Measurements from ENCODE around the gene IRGC.
A peak's percentile ranks its signal among the peaks of the same experiment; 100 is the strongest.

IRGC gene

DNA sequence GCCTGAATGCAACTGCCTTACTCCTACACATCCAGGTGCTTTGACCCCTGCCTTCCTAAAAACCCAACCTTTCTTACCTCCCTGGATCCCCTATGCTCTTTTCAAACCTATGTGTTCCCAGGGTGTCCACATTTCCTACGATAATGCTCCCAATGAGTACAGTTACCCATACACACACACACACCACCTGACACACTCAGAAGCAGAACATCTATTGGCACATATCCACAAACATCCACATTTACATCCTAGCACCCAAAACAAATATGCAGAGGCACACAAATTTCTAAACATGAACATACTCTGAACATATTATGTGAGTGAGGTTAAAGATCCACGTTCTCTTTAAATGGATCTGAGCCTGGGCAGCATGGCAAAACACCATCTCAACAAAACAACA, 23.5 kb upstream of the IRGC start:
- Histone ChIP-seq H3K4me1 (ENCODE audit: insufficient read depth, low read length) (no peaks in the 10 kb centered on the region), H3K27me3 (ENCODE audit: insufficient read depth, low read length) (peaks cover 10% of the 10 kb centered on the region; the same call in 1 of the 2 replicates), H3K36me3 (ENCODE audit: insufficient read depth, low read depth, low read length) (no peaks in the 10 kb centered on the region), H3K9me3 (ENCODE audit: insufficient read depth, low read depth, low read length) (no peaks in the 10 kb centered on the region), H3K27ac (ENCODE audit: low read length) (no peak overlapping the region), H3K4me3 (ENCODE audit: low read length) (no peak overlapping the region), H3K9ac (ENCODE audit: low read depth, low read length) (no peak overlapping the region)

DNA sequence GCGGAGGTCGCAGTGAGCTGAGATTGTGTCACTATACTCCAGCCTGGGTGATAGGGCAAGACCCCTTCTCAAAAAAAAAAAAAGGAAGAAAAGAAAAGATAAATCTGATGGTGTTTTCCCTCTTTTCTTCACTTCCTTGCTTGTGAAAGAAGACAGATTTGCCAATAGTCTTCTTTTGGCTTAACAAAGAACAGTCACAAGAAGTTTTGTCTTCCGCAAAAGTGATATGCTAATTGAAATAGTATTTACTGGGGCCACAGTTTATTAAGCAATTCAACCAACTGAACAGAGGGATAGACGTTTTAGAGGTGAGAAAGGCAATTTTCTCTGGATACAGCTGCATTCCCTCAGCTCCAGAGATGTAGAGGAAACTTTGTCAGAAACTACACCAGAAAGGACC, 23.0 kb upstream of the IRGC start:
- Histone ChIP-seq H3K9me3 (ENCODE audit: insufficient read depth, low read depth, low read length) (no peaks in the 10 kb centered on the region), H3K27ac (ENCODE audit: low read length) (no peak overlapping the region), H3K4me1 (ENCODE audit: insufficient read depth, low read length) (no peaks in the 10 kb centered on the region), H3K36me3 (ENCODE audit: insufficient read depth, low read depth, low read length) (no peaks in the 10 kb centered on the region), H3K4me3 (ENCODE audit: low read length) (no peak overlapping the region), H3K27me3 (ENCODE audit: insufficient read depth, low read length) (peaks cover 15% of the 10 kb centered on the region), H3K9ac (ENCODE audit: low read depth, low read length) (no peak overlapping the region)

DNA sequence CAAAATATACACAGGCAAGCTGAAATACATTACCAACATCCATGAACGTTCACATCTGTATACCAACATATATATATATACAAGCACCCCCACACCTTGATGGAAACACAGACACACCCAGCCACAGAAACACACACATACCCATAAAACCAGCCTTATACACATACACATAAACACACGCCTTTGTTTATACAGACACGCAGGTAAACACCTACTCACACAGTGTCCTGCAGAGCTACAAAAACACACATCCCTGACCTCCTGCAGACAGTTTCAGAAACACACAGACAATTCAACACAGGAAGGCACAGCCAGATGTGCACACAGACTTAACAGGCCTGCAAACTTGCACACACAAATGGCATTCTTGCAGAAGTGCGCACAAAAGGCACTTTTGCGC, 21.3 kb upstream of the IRGC start:
- Histone ChIP-seq H3K27ac (ENCODE audit: low read length) (no peak overlapping the region), H3K4me1 (ENCODE audit: insufficient read depth, low read length) (no peaks in the 10 kb centered on the region), H3K27me3 (ENCODE audit: insufficient read depth, low read length) (peaks cover 29% of the 10 kb centered on the region), H3K4me3 (ENCODE audit: low read length) (no peak overlapping the region), H3K36me3 (ENCODE audit: insufficient read depth, low read depth, low read length) (no peaks in the 10 kb centered on the region), H3K9ac (ENCODE audit: low read depth, low read length) (no peak overlapping the region), H3K9me3 (ENCODE audit: insufficient read depth, low read depth, low read length) (no peaks in the 10 kb centered on the region)

DNA sequence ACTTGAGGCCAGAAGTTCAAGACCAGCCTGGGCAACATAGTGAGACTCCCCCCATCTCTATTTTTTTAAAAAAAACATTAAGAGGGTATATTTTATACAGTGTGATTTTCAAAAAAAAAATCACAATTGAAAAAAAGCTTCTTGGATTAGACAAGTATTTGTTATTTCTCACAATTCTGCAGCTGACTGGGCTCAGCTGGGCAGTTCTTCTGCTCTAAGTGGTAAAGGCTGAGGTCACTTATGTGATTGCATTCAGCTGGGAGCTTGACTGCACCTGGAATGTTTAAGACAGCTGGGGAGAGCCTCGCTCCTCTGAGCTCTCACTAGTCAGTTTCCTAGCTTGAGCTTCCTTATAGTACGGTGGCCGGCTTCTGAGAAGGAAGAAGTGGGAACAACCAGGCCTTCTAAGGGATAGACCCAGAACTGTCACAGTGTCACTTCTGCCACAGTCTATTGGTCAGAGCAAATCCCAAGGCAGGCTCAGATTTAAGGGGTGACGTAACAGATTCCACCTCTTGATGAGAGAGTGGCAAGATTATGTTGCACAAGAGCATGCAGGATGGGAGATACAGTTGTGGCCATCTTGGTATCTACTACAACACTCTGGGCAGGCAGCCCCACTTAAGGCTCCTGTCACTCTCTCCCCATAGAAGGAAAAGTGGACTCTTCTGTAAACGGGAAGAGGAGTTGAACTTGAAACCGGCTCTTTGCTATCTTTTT, 19.7 kb upstream of the IRGC start:
- H3K9me3 ChIP-seq (ENCODE audit: insufficient read depth, low read depth, low read length) = no peaks in the 10 kb centered on the region
- H3K9ac ChIP-seq (ENCODE audit: low read depth, low read length) = no peak overlapping the region
- H3K27ac ChIP-seq (ENCODE audit: low read length) = no peak overlapping the region
- H3K36me3 ChIP-seq (ENCODE audit: insufficient read depth, low read depth, low read length) = no peaks in the 10 kb centered on the region
- no peaks in the 10 kb centered on the region for H3K4me1 ChIP-seq (ENCODE audit: insufficient read depth, low read length)
- H3K27me3 ChIP-seq (ENCODE audit: insufficient read depth, low read length) = peaks cover 39% of the 10 kb centered on the region
- no peak overlapping the region for H3K4me3 ChIP-seq (ENCODE audit: low read length)

GRCh38 chr19:43697295-43697694, 18.6 kb upstream of the IRGC start:
- peaks cover 39% of the 10 kb centered on the region for H3K27me3 ChIP-seq (ENCODE audit: insufficient read depth, low read length)
- no peaks in the 10 kb centered on the region for H3K36me3 ChIP-seq (ENCODE audit: insufficient read depth, low read depth, low read length)
- H3K27ac ChIP-seq (ENCODE audit: low read length) = no peak overlapping the region
- H3K4me3 ChIP-seq (ENCODE audit: low read length) = no peak overlapping the region
- H3K9me3 ChIP-seq (ENCODE audit: insufficient read depth, low read depth, low read length) = no peaks in the 10 kb centered on the region
- no peaks in the 10 kb centered on the region for H3K4me1 ChIP-seq (ENCODE audit: insufficient read depth, low read length)
- no peak overlapping the region for H3K9ac ChIP-seq (ENCODE audit: low read depth, low read length)

DNA sequence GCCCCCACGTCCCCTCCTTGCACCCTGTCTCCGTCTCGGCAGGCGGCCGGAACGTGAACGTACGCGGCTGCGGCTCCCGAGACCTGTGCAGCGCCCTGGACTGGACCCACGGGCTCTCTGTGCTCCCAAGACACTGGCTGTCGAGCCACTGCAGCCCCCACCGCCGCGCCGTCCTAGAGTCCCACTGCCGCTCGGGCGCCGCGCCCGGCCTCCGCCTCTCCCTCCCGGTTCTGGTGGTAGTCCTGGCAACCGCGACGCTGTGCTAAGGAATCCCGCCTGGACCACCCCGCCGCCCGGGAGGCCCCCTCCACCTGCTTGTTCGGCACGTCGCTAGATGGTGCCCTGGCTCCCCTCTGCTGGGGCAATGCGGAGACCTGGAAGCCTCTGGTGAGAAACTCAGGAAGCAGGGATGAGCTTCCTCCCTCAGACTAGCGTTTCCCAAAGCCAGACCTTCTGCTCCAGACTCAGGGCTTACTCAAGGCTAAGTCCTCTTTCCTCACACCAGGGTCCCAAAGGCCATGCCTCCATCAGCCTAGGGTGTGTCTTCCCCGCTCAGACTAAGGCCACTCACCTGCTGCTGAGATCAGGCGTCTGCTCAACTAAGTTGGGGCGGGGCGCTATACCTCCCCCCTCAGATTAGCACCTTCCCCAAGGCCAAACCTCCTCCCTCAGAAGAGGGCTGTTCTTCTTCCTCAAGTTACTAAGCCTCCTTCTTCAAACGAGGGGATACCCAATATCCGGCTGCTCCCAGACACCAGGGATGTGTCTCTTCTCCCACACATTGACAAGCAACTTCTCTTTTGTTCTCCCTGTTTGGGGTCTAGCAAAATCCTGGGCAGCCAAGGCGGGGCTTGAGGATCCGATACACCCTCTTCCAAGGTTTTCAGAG, 16.1 kb upstream of the IRGC start:
- Histone ChIP-seq H3K27me3 (ENCODE audit: insufficient read depth, low read length) (peaks cover 37% of the 10 kb centered on the region), H3K4me3 (ENCODE audit: low read length) (peak overlapping the region; percentile 47; the same call in 1 of the 2 replicates), H3K36me3 (ENCODE audit: insufficient read depth, low read depth, low read length) (no peaks in the 10 kb centered on the region), H3K27ac (ENCODE audit: low read length) (no peak overlapping the region), H3K9me3 (ENCODE audit: insufficient read depth, low read depth, low read length) (no peaks in the 10 kb centered on the region), H3K9ac (ENCODE audit: low read depth, low read length) (no peak overlapping the region), H3K4me1 (ENCODE audit: insufficient read depth, low read length) (no peaks in the 10 kb centered on the region)

DNA sequence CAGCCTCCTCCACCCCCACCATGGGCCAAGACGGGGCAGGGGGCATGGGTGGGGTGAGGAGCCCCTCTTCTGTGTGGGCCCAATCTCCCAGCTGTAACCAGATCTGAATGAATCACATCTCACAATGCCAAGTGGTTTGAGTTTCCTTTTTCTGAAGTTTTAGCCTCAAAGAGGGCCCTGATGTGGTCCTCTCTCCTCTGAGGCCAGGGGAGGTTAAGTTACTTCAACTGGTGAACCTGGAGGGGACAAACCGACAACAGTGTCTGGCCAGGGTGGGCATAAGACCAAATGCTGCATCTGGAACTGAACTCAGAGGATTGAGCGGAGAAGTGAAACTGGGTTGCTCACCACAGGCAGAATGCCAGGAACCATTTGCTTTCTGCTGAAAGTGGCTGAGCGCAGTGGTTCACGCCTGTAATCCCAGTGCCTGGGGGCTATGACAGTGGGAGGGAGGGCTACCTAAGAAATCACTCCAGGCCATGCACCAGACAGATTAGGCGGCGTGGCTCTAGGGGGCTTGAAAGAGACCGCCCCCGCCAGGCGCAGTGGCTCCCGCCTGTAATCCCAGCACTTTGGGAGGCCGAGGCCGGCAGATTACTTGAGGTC, 15.4 kb upstream of the IRGC start:
- Histone ChIP-seq H3K27ac (ENCODE audit: low read length) (no peak overlapping the region), H3K4me1 (ENCODE audit: insufficient read depth, low read length) (no peaks in the 10 kb centered on the region), H3K4me3 (ENCODE audit: low read length) (no peak overlapping the region), H3K9ac (ENCODE audit: low read depth, low read length) (no peak overlapping the region), H3K36me3 (ENCODE audit: insufficient read depth, low read depth, low read length) (no peaks in the 10 kb centered on the region), H3K9me3 (ENCODE audit: insufficient read depth, low read depth, low read length) (no peaks in the 10 kb centered on the region), H3K27me3 (ENCODE audit: insufficient read depth, low read length) (peaks cover 34% of the 10 kb centered on the region)

DNA sequence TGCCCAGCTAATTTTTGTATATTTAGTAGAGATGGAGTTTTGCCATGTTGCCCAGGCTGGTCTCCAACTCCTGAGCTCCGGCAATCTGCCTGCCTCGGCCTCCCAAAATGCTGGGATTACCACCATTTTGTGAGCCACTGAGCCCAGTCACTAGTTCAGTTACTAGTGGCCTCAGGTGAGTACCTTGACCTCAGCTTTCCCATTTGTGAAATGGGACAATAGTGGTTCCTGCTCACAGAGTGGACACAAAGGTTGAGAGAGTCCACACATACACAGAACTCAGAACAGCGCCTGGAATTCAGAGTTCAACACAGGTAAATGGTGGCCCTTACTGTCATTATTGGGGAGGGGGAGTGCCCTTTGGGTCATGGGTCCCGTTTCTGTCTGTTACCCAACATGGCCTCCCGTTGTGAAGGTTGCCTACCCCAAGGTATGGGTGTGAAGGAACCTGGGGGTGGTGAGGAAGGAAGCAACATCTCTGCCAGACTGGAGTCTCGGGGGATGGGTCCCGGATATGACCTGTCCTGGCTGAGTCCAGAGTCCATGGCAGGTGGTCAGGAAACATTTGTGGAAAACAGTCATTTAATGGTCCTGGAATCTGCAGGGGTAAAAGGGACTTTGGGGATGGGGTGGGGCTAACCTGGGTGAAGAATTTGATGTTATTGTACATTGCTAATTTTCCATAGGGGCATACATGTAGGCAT, 11.7 kb upstream of the IRGC start:
- no peak overlapping the region for H3K9ac ChIP-seq (ENCODE audit: low read depth, low read length)
- H3K27ac ChIP-seq (ENCODE audit: low read length) = no peak overlapping the region
- no peaks in the 10 kb centered on the region for H3K36me3 ChIP-seq (ENCODE audit: insufficient read depth, low read depth, low read length)
- peaks cover 7% of the 10 kb centered on the region for H3K9me3 ChIP-seq (ENCODE audit: insufficient read depth, low read depth, low read length)
- H3K4me3 ChIP-seq (ENCODE audit: low read length) = no peak overlapping the region
- H3K4me1 ChIP-seq (ENCODE audit: insufficient read depth, low read length) = no peaks in the 10 kb centered on the region
- H3K27me3 ChIP-seq (ENCODE audit: insufficient read depth, low read length) = peaks cover 14% of the 10 kb centered on the region

DNA sequence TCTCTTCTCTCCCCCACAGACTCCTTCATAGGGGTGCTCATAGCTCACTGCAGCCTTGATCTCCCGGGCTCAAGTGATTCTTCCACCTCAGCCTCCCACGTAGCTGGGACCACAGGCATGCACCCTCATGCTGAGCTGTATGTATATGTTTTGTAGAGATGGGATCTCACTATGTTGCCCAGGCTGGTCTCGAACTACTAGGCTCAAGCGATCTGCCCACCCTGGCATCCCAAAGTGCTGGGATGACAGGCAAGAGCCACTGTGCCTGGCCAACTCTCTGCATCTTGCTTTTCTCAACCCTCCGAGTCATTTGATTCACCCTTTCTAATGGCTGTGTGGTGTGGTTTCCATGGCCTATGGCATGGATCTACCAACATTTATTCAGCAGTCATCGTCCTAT, 10.1 kb upstream of the IRGC start:
- H3K9ac ChIP-seq (ENCODE audit: low read depth, low read length) = no peak overlapping the region
- no peaks in the 10 kb centered on the region for H3K4me1 ChIP-seq (ENCODE audit: insufficient read depth, low read length)
- H3K36me3 ChIP-seq (ENCODE audit: insufficient read depth, low read depth, low read length) = no peaks in the 10 kb centered on the region
- H3K27me3 ChIP-seq (ENCODE audit: insufficient read depth, low read length) = no peaks in the 10 kb centered on the region
- no peak overlapping the region for H3K4me3 ChIP-seq (ENCODE audit: low read length)
- no peak overlapping the region for H3K27ac ChIP-seq (ENCODE audit: low read length)
- H3K9me3 ChIP-seq (ENCODE audit: insufficient read depth, low read depth, low read length) = peaks cover 7% of the 10 kb centered on the region

DNA sequence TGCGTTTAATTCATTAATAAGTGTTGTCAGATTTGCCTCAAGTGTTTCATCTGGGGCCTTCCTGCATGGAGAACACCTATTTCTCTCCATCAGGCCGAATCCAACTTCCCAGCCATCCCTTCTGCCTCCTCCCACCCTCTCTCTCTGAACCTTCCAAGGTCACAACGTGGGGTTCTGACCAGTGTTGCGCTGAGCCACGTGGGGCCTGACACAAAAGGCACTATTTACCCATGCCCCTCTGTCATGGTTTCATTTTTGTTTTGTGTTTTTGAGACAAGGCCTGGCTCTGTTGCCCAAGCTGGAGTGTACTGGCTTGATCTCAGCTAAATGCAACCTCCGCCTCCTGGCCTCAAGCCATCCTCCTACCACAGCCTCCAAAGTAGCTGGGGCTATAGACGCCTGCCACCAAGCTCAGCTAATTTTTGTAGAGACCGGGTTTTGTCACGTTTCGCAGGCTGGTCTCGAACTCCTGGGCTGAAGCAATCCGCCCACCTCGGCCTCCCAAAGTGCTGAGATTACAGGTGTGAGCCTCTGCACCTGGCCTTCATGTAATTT, 8.6 kb upstream of the IRGC start:
- Histone ChIP-seq H3K4me1 (ENCODE audit: insufficient read depth, low read length) (no peaks in the 10 kb centered on the region), H3K27ac (ENCODE audit: low read length) (no peak overlapping the region), H3K36me3 (ENCODE audit: insufficient read depth, low read depth, low read length) (no peaks in the 10 kb centered on the region), H3K9me3 (ENCODE audit: insufficient read depth, low read depth, low read length) (peaks cover 7% of the 10 kb centered on the region), H3K27me3 (ENCODE audit: insufficient read depth, low read length) (no peaks in the 10 kb centered on the region), H3K4me3 (ENCODE audit: low read length) (no peak overlapping the region), H3K9ac (ENCODE audit: low read depth, low read length) (no peak overlapping the region)

GRCh38 chr19:43708716-43709115, 7.2 kb upstream of the IRGC start:
- Histone ChIP-seq H3K27me3 (ENCODE audit: insufficient read depth, low read length) (no peaks in the 10 kb centered on the region), H3K9ac (ENCODE audit: low read depth, low read length) (no peak overlapping the region), H3K27ac (ENCODE audit: low read length) (no peak overlapping the region), H3K4me3 (ENCODE audit: low read length) (no peak overlapping the region), H3K9me3 (ENCODE audit: insufficient read depth, low read depth, low read length) (peaks cover 7% of the 10 kb centered on the region), H3K36me3 (ENCODE audit: insufficient read depth, low read depth, low read length) (no peaks in the 10 kb centered on the region), H3K4me1 (ENCODE audit: insufficient read depth, low read length) (no peaks in the 10 kb centered on the region)

Data from iPS-20b (cell line).